Thyroid gland (tissue), 4 donors: ENCODE measurements around the gene USP17L25. TPM values are rescaled to one million over a fixed set of nuclear protein-coding genes. Genes with fewer than 3 reads are reported as not detected.
"Not testable (repeated sequence)": the region's sequence is repeated elsewhere in the genome, so short reads cannot be mapped to it uniquely, and the experiment has no call there.

Source experiments
- DNase-seq, 2 donors: peaks; one replicate each; pipeline ENCODE4 v3.0.0-alpha.2; 2019
- H3K27ac ChIP-seq, 3 donors: fragments of 200-600 bp; sonication (generic); 1 replicate in 2 of 3; 2 replicates in 1 of 3; pipeline ENCODE4 v1.5.1; 2016 to 2019; ENCODE audit warnings: mild to moderate bottlenecking in 1 of 3, moderate library complexity in 1 of 3
- H3K27me3 ChIP-seq: fragments of 200-600 bp; sonication (generic); one replicate; pipeline ENCODE4 v1.5.1; 2019
- H3K36me3 ChIP-seq, 2 donors: fragments of 200-600 bp; sonication (generic); one replicate each; pipeline ENCODE4 v1.5.1; 2016 to 2019
- H3K4me1 ChIP-seq, 2 donors: fragments of 200-600 bp; sonication (generic); one replicate each; pipeline ENCODE4 v1.5.1; 2017 to 2019
- H3K4me3 ChIP-seq, 3 donors: fragments of 200-600 bp; sonication (generic); replicated peaks in 1 of 3; 1 replicate in 2 of 3; 2 replicates in 1 of 3; pipeline ENCODE4 v1.5.1; 2016; ENCODE audit warnings: mild to moderate bottlenecking in 1 of 3
- H3K9me3 ChIP-seq: fragments of 200-600 bp; sonication (generic); one replicate; pipeline ENCODE4 v1.5.1; 2017
- WGBS, 2 donors: methylation state at CpG; one replicate each; pipeline ENCODE4 v1.1.5; 2017; 5-methylcytosine and 5-hydroxymethylcytosine counted together
- intact Hi-C: fragments of 100-400 bp; cut with DNase I; formaldehyde crosslinking; loops from one replicate; pipeline ENCODE4 v1.15.1; 2023
- total RNA-seq, 4 donors: library from RNA; depleted of rRNA; stranded (reverse); fragments of >200 nt; gene quantifications; one replicate each; pipeline ENCODE4 v1.2.3, GENCODE V29; 2016

Gene USP17L25, protein sequence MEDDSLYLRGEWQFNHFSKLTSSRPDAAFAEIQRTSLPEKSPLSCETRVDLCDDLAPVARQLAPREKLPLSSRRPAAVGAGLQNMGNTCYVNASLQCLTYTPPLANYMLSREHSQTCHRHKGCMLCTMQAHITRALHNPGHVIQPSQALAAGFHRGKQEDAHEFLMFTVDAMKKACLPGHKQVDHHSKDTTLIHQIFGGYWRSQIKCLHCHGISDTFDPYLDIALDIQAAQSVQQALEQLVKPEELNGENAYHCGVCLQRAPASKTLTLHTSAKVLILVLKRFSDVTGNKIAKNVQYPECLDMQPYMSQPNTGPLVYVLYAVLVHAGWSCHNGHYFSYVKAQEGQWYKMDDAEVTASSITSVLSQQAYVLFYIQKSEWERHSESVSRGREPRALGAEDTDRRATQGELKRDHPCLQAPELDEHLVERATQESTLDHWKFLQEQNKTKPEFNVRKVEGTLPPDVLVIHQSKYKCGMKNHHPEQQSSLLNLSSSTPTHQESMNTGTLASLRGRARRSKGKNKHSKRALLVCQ
- not detected for total RNA-seq

DNA sequence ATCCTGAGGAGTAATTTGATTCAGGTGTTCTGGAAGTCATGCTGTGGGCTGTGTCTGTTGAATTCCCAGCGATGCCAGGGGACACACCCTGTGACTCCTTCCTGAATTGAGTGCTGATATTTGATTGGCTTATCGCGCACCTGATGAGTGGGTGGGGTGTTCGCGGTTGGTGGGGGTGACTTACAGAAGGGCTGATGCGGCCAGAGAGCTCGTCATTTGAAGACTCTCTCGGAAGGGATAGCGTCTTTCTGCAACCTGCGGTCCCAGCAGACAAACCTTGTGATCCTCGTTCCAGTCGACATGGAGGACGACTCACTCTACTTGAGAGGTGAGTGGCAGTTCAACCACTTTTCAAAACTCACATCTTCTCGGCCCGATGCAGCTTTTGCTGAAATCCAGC lies at the start of gene USP17L25:
USP17L25 (plus strand) TSS at position 301 of the 400 bp plus-strand sequence; CDS start at position 301, 0 bp downstream.
- H3K9me3 ChIP-seq, H3K36me3 ChIP-seq, H3K27ac ChIP-seq, H3K27me3 ChIP-seq, intact Hi-C loops, DNase-seq, H3K4me3 ChIP-seq, H3K4me1 ChIP-seq: not testable (repeated sequence)
- no CpG with 5 or more reads among the region's 15 CpGs for WGBS, 2 donors

DNA sequence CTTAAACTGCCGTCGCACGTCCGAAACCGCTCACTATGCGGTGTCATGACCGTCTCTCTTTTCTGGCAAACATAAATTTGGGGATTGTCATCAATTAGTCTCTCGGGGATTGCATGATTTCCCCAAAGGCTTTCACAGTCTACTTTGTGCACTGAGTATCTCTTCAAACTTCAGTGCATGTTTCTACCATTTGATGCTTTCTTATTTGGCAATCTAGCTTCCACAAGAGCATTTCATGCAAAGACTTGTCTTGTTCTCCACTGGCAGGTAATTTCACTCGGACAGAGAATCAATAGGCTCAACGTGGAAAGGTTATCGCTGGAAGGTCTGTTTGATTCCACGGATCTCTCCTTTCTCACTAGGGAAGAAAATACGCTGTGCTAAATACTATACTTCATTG lies 5.5 kb upstream of the USP17L25 start:
- H3K27ac ChIP-seq, H3K36me3 ChIP-seq, H3K4me3 ChIP-seq, H3K27me3 ChIP-seq, intact Hi-C loops, H3K4me1 ChIP-seq, H3K9me3 ChIP-seq, DNase-seq: not testable (repeated sequence)
- WGBS, 2 donors: 89 to 93% methylated on average over 5 of the region's 13 CpGs

DNA sequence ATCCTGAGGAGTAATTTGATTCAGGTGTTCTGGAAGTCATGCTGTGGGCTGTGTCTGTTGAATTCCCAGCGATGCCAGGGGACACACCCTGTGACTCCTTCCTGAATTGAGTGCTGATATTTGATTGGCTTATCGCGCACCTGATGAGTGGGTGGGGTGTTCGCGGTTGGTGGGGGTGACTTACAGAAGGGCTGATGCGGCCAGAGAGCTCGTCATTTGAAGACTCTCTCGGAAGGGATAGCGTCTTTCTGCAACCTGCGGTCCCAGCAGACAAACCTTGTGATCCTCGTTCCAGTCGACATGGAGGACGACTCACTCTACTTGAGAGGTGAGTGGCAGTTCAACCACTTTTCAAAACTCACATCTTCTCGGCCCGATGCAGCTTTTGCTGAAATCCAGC lies 4.8 kb upstream of the USP17L25 start, which contains the start of gene USP17L24:
USP17L24 (plus strand) TSS at position 301 of the 400 bp plus-strand sequence; CDS start at position 301, 0 bp downstream.
- WGBS, 2 donors: no CpG with 5 or more reads among the region's 15 CpGs
- DNase-seq, H3K36me3 ChIP-seq, H3K4me1 ChIP-seq, H3K27ac ChIP-seq, H3K27me3 ChIP-seq, H3K4me3 ChIP-seq, intact Hi-C loops, H3K9me3 ChIP-seq: not testable (repeated sequence)

DNA sequence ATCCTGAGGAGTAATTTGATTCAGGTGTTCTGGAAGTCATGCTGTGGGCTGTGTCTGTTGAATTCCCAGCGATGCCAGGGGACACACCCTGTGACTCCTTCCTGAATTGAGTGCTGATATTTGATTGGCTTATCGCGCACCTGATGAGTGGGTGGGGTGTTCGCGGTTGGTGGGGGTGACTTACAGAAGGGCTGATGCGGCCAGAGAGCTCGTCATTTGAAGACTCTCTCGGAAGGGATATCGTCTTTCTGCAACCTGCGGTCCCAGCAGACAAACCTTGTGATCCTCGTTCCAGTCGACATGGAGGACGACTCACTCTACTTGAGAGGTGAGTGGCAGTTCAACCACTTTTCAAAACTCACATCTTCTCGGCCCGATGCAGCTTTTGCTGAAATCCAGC lies 4.6 kb downstream of the USP17L25 start, which contains the start of gene USP17L26:
USP17L26 (plus strand) TSS at position 301 of the 400 bp plus-strand sequence; CDS start at position 301, 0 bp downstream.
- WGBS, 2 donors: no CpG with 5 or more reads among the region's 15 CpGs

DNA sequence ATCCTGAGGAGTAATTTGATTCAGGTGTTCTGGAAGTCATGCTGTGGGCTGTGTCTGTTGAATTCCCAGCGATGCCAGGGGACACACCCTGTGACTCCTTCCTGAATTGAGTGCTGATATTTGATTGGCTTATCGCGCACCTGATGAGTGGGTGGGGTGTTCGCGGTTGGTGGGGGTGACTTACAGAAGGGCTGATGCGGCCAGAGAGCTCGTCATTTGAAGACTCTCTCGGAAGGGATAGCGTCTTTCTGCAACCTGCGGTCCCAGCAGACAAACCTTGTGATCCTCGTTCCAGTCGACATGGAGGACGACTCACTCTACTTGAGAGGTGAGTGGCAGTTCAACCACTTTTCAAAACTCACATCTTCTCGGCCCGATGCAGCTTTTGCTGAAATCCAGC lies 9.4 kb downstream of the USP17L25 start, which contains the start of gene USP17L5:
USP17L5 (plus strand) TSS at position 301 of the 400 bp plus-strand sequence; CDS start at position 301, 0 bp downstream.
- intact Hi-C loops, H3K9me3 ChIP-seq, H3K4me3 ChIP-seq, H3K27me3 ChIP-seq, H3K27ac ChIP-seq, H3K36me3 ChIP-seq, H3K4me1 ChIP-seq, DNase-seq: not testable (repeated sequence)
- WGBS, 2 donors: no CpG with 5 or more reads among the region's 15 CpGs

More for the DNA sequence above, 4.6 kb downstream of the USP17L25 start, which contains the start of gene USP17L26:
- H3K4me3 ChIP-seq, intact Hi-C loops, DNase-seq, H3K9me3 ChIP-seq, H3K36me3 ChIP-seq, H3K27me3 ChIP-seq, H3K27ac ChIP-seq, H3K4me1 ChIP-seq: not testable (repeated sequence)

DNA sequence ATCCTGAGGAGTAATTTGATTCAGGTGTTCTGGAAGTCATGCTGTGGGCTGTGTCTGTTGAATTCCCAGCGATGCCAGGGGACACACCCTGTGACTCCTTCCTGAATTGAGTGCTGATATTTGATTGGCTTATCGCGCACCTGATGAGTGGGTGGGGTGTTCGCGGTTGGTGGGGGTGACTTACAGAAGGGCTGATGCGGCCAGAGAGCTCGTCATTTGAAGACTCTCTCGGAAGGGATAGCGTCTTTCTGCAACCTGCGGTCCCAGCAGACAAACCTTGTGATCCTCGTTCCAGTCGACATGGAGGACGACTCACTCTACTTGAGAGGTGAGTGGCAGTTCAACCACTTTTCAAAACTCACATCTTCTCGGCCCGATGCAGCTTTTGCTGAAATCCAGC lies 14.1 kb downstream of the USP17L25 start, which contains the start of gene USP17L27:
USP17L27 (plus strand) TSS at position 301 of the 400 bp plus-strand sequence; CDS start at position 301, 0 bp downstream.
- H3K9me3 ChIP-seq, H3K36me3 ChIP-seq, H3K27me3 ChIP-seq, intact Hi-C loops, H3K4me3 ChIP-seq, H3K27ac ChIP-seq, DNase-seq, H3K4me1 ChIP-seq: not testable (repeated sequence)
- no CpG with 5 or more reads among the region's 15 CpGs for WGBS, 2 donors

DNA sequence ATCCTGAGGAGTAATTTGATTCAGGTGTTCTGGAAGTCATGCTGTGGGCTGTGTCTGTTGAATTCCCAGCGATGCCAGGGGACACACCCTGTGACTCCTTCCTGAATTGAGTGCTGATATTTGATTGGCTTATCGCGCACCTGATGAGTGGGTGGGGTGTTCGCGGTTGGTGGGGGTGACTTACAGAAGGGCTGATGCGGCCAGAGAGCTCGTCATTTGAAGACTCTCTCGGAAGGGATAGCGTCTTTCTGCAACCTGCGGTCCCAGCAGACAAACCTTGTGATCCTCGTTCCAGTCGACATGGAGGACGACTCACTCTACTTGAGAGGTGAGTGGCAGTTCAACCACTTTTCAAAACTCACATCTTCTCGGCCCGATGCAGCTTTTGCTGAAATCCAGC lies 18.9 kb downstream of the USP17L25 start, which contains the start of gene USP17L28:
USP17L28 (plus strand) TSS at position 301 of the 400 bp plus-strand sequence; CDS start at position 301, 0 bp downstream.
- H3K4me1 ChIP-seq, intact Hi-C loops, H3K4me3 ChIP-seq, H3K9me3 ChIP-seq, H3K27ac ChIP-seq, H3K27me3 ChIP-seq, DNase-seq, H3K36me3 ChIP-seq: not testable (repeated sequence)
- WGBS, 2 donors: no CpG with 5 or more reads among the region's 15 CpGs

DNA sequence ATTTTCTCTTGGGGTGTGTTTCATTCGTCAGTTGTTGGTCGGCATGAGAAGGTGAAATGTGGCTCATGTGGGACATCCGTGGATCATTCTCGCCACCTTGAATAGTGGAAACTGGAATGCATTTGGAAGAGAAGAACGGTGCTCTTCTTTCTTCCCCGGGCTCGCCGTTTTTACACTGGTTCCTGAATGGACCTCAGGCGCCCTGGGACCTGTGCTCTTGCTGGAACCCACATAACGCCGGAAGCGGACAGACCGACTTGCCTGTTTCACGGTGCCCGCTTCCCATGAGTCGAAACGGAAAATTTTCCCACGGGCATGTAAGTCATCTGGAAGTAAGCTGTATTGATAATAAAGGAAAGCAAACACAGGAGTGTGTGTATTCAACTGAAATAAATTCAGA lies 21.2 kb downstream of the USP17L25 start:
- DNase-seq, H3K4me1 ChIP-seq, H3K4me3 ChIP-seq, H3K9me3 ChIP-seq, H3K27me3 ChIP-seq, H3K36me3 ChIP-seq, intact Hi-C loops, H3K27ac ChIP-seq: not testable (repeated sequence)
- WGBS, 2 donors: no CpG with 5 or more reads among the region's 18 CpGs

DNA sequence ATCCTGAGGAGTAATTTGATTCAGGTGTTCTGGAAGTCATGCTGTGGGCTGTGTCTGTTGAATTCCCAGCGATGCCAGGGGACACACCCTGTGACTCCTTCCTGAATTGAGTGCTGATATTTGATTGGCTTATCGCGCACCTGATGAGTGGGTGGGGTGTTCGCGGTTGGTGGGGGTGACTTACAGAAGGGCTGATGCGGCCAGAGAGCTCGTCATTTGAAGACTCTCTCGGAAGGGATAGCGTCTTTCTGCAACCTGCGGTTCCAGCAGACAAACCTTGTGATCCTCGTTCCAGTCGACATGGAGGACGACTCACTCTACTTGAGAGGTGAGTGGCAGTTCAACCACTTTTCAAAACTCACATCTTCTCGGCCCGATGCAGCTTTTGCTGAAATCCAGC lies 23.6 kb downstream of the USP17L25 start, which contains the start of gene USP17L29:
USP17L29 (plus strand) TSS at position 301 of the 400 bp plus-strand sequence; CDS start at position 301, 0 bp downstream.
- H3K36me3 ChIP-seq, DNase-seq, H3K4me1 ChIP-seq, H3K9me3 ChIP-seq, intact Hi-C loops, H3K27ac ChIP-seq, H3K4me3 ChIP-seq, H3K27me3 ChIP-seq: not testable (repeated sequence)
- no CpG with 5 or more reads among the region's 15 CpGs for WGBS, 2 donors

DNA sequence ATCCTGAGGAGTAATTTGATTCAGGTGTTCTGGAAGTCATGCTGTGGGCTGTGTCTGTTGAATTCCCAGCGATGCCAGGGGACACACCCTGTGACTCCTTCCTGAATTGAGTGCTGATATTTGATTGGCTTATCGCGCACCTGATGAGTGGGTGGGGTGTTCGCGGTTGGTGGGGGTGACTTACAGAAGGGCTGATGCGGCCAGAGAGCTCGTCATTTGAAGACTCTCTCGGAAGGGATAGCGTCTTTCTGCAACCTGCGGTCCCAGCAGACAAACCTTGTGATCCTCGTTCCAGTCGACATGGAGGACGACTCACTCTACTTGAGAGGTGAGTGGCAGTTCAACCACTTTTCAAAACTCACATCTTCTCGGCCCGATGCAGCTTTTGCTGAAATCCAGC lies 33.1 kb downstream of the USP17L25 start, which contains the start of gene USP17L30:
USP17L30 (plus strand) TSS at position 301 of the 400 bp plus-strand sequence; CDS start at position 301, 0 bp downstream.
- H3K4me3 ChIP-seq, H3K4me1 ChIP-seq, DNase-seq, H3K27me3 ChIP-seq, H3K36me3 ChIP-seq, intact Hi-C loops, H3K9me3 ChIP-seq, H3K27ac ChIP-seq: not testable (repeated sequence)
- no CpG with 5 or more reads among the region's 15 CpGs for WGBS, 2 donors

DNA sequence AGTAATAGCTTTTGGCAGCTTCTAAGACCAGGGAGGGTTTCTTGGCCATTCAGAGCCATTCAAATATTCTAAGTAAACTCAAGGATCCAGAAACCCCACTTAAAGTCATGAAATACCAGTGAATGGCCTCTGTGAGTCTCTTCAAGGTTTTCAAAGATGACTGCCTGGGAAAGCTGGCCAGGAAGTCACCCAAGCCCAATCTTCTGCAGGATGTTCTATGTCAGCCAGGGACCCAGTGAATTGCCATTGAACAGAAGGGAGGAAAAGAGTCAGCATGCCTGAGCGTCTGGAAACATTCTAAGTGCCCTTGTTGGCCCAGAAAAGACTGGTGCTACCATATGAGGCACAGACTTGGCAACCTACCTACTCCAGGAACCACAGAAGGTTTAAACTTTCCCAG lies 50.2 kb downstream of the USP17L25 start:
- peak; percentile 60 to 66 for DNase-seq
- H3K4me1 ChIP-seq, intact Hi-C loops, H3K27ac ChIP-seq, H3K36me3 ChIP-seq, H3K27me3 ChIP-seq, H3K9me3 ChIP-seq, H3K4me3 ChIP-seq: not testable (repeated sequence)
- WGBS, 2 donors: 13 to 42% methylated on average over 1 of the region's 1 CpG
